GM21825 (cell line): Measurements from ENCODE around the gene SOX12.
"Not testable (repeated sequence)": the region's sequence is repeated elsewhere in the genome, so short reads cannot be mapped to it uniquely, and the experiment has no call there.

Experiments
- ATAC-seq: cut with Tn5 transposase; IDR thresholded peaks from one replicate; pipeline ENCODE4 v1.9.1; 2021; ENCODE audit warnings: mild to moderate bottlenecking, moderate library complexity; ENCODE audit not compliant: unreplicated experiment

The SOX12 gene

GRCh38 chr20:358891-359555 lies 33.7 kb downstream of the SOX12 start:
- ATAC-seq = no peak

- no peak for ATAC-seq
These were observed 36.2 kb downstream of the SOX12 start for GRCh38 chr20:361561-361960.

GRCh38 chr20:362271-363254 lies 37.2 kb downstream of the SOX12 start:
- no peak for ATAC-seq

GRCh38 chr20:363319-364078 lies 38.1 kb downstream of the SOX12 start:
- no peak for ATAC-seq

- ATAC-seq = no peak
These were observed 39.8 kb downstream of the SOX12 start for GRCh38 chr20:364905-365794.

- ATAC-seq = no peak
These were observed 40.8 kb downstream of the SOX12 start for GRCh38 chr20:366041-366718.

- no peak for ATAC-seq
These were observed 41.5 kb downstream of the SOX12 start for GRCh38 chr20:366719-367485.

GRCh38 chr20:367486-367887 lies 42.1 kb downstream of the SOX12 start:
- no peak for ATAC-seq

GRCh38 chr20:368915-369314 lies 43.6 kb downstream of the SOX12 start:
- ATAC-seq = no peak

GRCh38 chr20:370151-370600 lies 44.8 kb downstream of the SOX12 start:
- ATAC-seq = no peak

- no peak for ATAC-seq
These were observed 45.8 kb downstream of the SOX12 start for GRCh38 chr20:370977-371754.

- no peak for ATAC-seq
These were observed 46.6 kb downstream of the SOX12 start for GRCh38 chr20:371755-372542.

GRCh38 chr20:372543-373082 lies 47.3 kb downstream of the SOX12 start:
- ATAC-seq = not testable (repeated sequence)

GRCh38 chr20:373171-373890 lies 48.0 kb downstream of the SOX12 start:
- no peak for ATAC-seq

- ATAC-seq = no peak
These were observed 50.0 kb downstream of the SOX12 start for GRCh38 chr20:375265-375889.

GRCh38 chr20:376089-376488 lies 50.7 kb downstream of the SOX12 start:
- ATAC-seq = no peak
